BLaER1 (cell line): ENCODE data around the gene NFIX.
A peak's percentile ranks its signal among the peaks of the same experiment; 100 is the strongest.
"Not testable (repeated sequence)": the region's sequence is repeated elsewhere in the genome, so short reads cannot be mapped to it uniquely, and the experiment has no call there.

Experiments
- H3K27ac ChIP-seq: shearing (Covaris generic); formaldehyde crosslinking; 2 replicates; pipeline ENCODE4 v1.8.1; 2022
- H3K27me3 ChIP-seq: shearing (Covaris generic); formaldehyde crosslinking; 2 replicates; pipeline ENCODE4 v1.8.1; 2022
- H3K36me3 ChIP-seq: shearing (Covaris generic); formaldehyde crosslinking; 2 replicates; pipeline ENCODE4 v1.8.1; 2022
- H3K4me1 ChIP-seq: shearing (Covaris generic); formaldehyde crosslinking; 2 replicates; pipeline ENCODE4 v1.8.1; 2022
- H3K4me2 ChIP-seq: shearing (Covaris generic); formaldehyde crosslinking; 2 replicates; pipeline ENCODE4 v1.8.1; 2022
- H3K4me3 ChIP-seq: shearing (Covaris generic); formaldehyde crosslinking; 2 replicates; pipeline ENCODE4 v1.8.1; 2022
- H3K9ac ChIP-seq: shearing (Covaris generic); formaldehyde crosslinking; 2 replicates; pipeline ENCODE4 v1.8.1; 2022
- H3K9me3 ChIP-seq: shearing (Covaris generic); formaldehyde crosslinking; 2 replicates; pipeline ENCODE4 v1.8.1; 2022
- H4K20me1 ChIP-seq: shearing (Covaris generic); formaldehyde crosslinking; 2 replicates; pipeline ENCODE4 v1.8.1; 2022
- Cebpa-rat ChIP-seq: shearing (Covaris generic); IDR thresholded peaks from 2 replicates; pipeline ENCODE4 v1.8.1; 2022

NFIX gene

GRCh38 chr19:12952488-12953137 is 42.7 kb upstream of the NFIX start:
- Histone ChIP-seq H3K4me1 (peaks cover 72% of the 10 kb centered on the region), H3K27ac (no peak overlapping the region), H3K4me3 (no peak overlapping the region), H3K4me2 (no peak overlapping the region), H3K36me3 (peaks cover 79% of the 10 kb centered on the region), H3K9me3 (no peaks in the 10 kb centered on the region), H3K27me3 (no peaks in the 10 kb centered on the region), H3K9ac (no peak overlapping the region), H4K20me1 (peaks cover 88% of the 10 kb centered on the region)
- no peak for TF ChIP-seq Cebpa-rat

- Histone ChIP-seq H3K36me3 (peaks cover 72% of the 10 kb centered on the region), H3K9ac (no peak overlapping the region)
Observed at GRCh38 chr19:12953138-12953798, 42.0 kb upstream of the NFIX start.

GRCh38 chr19:12953799-12954611 is 41.3 kb upstream of the NFIX start:
- TF ChIP-seq Cebpa-rat, result no peak

More at GRCh38 chr19:12953138-12953798, 42.0 kb upstream of the NFIX start:
- H3K4me1 ChIP-seq, result peaks cover 72% of the 10 kb centered on the region
- H4K20me1 ChIP-seq, result peaks cover 82% of the 10 kb centered on the region
- H3K27ac ChIP-seq, result no peak overlapping the region
- H3K27me3 ChIP-seq, result no peaks in the 10 kb centered on the region
- TF ChIP-seq Cebpa-rat, result no peak
- no peaks in the 10 kb centered on the region for H3K9me3 ChIP-seq
- H3K4me3 ChIP-seq, result no peak overlapping the region
- H3K4me2 ChIP-seq, result 0 out of 2 replicates have a peak overlapping the region, but pooled peaks have one; percentile 89

GRCh38 chr19:12954612-12954962 is 40.7 kb upstream of the NFIX start:
- Histone ChIP-seq H3K27ac (no peak overlapping the region), H3K9ac (peak overlapping the region; percentile 21; the same call in 1 of the 2 replicates), H3K27me3 (no peaks in the 10 kb centered on the region), H3K4me3 (no peak overlapping the region), H3K4me2 (peak overlapping the region; percentile 89), H4K20me1 (peaks cover 69% of the 10 kb centered on the region), H3K9me3 (no peaks in the 10 kb centered on the region), H3K4me1 (peaks cover 59% of the 10 kb centered on the region), H3K36me3 (peaks cover 59% of the 10 kb centered on the region)
- no peak for TF ChIP-seq Cebpa-rat

More at GRCh38 chr19:12953799-12954611, 41.3 kb upstream of the NFIX start:
- H3K4me3 ChIP-seq, result no peak overlapping the region
- no peaks in the 10 kb centered on the region for H3K27me3 ChIP-seq
- H3K4me1 ChIP-seq, result peaks cover 65% of the 10 kb centered on the region
- no peak overlapping the region for H3K27ac ChIP-seq
- peak overlapping the region; percentile 21; the same call in 1 of the 2 replicates for H3K9ac ChIP-seq
- peaks cover 74% of the 10 kb centered on the region for H4K20me1 ChIP-seq
- peak overlapping the region; percentile 89 for H3K4me2 ChIP-seq
- peaks cover 65% of the 10 kb centered on the region for H3K36me3 ChIP-seq
- no peaks in the 10 kb centered on the region for H3K9me3 ChIP-seq

GRCh38 chr19:12955575-12955974 is 39.7 kb upstream of the NFIX start:
- H3K9me3 ChIP-seq, H3K27ac ChIP-seq, H3K27me3 ChIP-seq: not testable (repeated sequence)
- peaks cover 59% of the 10 kb centered on the region for H4K20me1 ChIP-seq
- peak overlapping the region; percentile 80 for H3K4me3 ChIP-seq
- peak overlapping the region; percentile 93 for H3K9ac ChIP-seq
- H3K4me1 ChIP-seq, result peaks cover 50% of the 10 kb centered on the region
- H3K4me2 ChIP-seq, result peak overlapping the region; percentile 89
- H3K36me3 ChIP-seq, result peaks cover 49% of the 10 kb centered on the region

GRCh38 chr19:12955996-12956395 is 39.3 kb upstream of the NFIX start:
- H3K4me1 ChIP-seq, result peaks cover 50% of the 10 kb centered on the region
- peak overlapping the region; percentile 89 for H3K4me2 ChIP-seq
- TF ChIP-seq Cebpa-rat, result no peak
- peak overlapping the region; percentile 93 for H3K9ac ChIP-seq
- H3K4me3 ChIP-seq, result peak overlapping the region; percentile 80
- H3K27ac ChIP-seq, result peak overlapping the region; percentile 94
- peaks cover 54% of the 10 kb centered on the region for H4K20me1 ChIP-seq
- H3K36me3 ChIP-seq, result peaks cover 45% of the 10 kb centered on the region
- no peaks in the 10 kb centered on the region for H3K9me3 ChIP-seq
- no peaks in the 10 kb centered on the region for H3K27me3 ChIP-seq

- Histone ChIP-seq H4K20me1 (peaks cover 47% of the 10 kb centered on the region), H3K36me3 (peaks cover 38% of the 10 kb centered on the region), H3K9me3 (no peaks in the 10 kb centered on the region), H3K4me1 (peaks cover 50% of the 10 kb centered on the region), H3K4me3 (peak within 1 kb of the TSS; percentile 80), H3K9ac (peak within 1 kb of the TSS; percentile 93), H3K4me2 (peak within 1 kb of the TSS; percentile 89), H3K27ac (peak within 1 kb of the TSS; percentile 94), H3K27me3 (no peaks in the 10 kb centered on the region)
- TF ChIP-seq Cebpa-rat, result no peak
Observed at GRCh38 chr19:12956446-12957388, 38.6 kb upstream of the NFIX start, which contains the start of gene GADD45GIP1. Gene GADD45GIP1, minus strand, starts transcription at chr19:12957223. Its CDS starts 11 bp downstream, at chr19:12957212.

- Histone ChIP-seq H3K4me3 (peak overlapping the region; percentile 80), H3K27ac (peak overlapping the region; percentile 94), H3K4me1 (peaks cover 46% of the 10 kb centered on the region), H3K36me3 (peaks cover 30% of the 10 kb centered on the region), H3K9ac (peak overlapping the region; percentile 93), H3K4me2 (peak overlapping the region; percentile 89), H4K20me1 (peaks cover 40% of the 10 kb centered on the region)
- not testable (repeated sequence) for H3K27me3 ChIP-seq, H3K9me3 ChIP-seq
Observed at GRCh38 chr19:12957389-12957952, 37.8 kb upstream of the NFIX start.

- peaks cover 27% of the 10 kb centered on the region for H3K4me1 ChIP-seq
- TF ChIP-seq Cebpa-rat, result no peak
- H3K4me2 ChIP-seq, result no peak overlapping the region
- H3K27ac ChIP-seq, result no peak overlapping the region
- H4K20me1 ChIP-seq, result peaks cover 20% of the 10 kb centered on the region
- peaks cover 10% of the 10 kb centered on the region for H3K36me3 ChIP-seq
- H3K4me3 ChIP-seq, result no peak overlapping the region
- no peaks in the 10 kb centered on the region for H3K27me3 ChIP-seq
- H3K9ac ChIP-seq, result no peak overlapping the region
- H3K9me3 ChIP-seq, result no peaks in the 10 kb centered on the region
Observed at GRCh38 chr19:12959481-12959880, 35.8 kb upstream of the NFIX start.
